H9 (cell line): ENCODE data around the gene ARL4C. TPM values are rescaled to one million over a fixed set of nuclear protein-coding genes. Genes with fewer than 3 reads are reported as not detected.

Experiments used
- DNase-seq: peaks from one replicate; pipeline ENCODE4 v3.0.0-alpha.2; 2017
- H2AFZ ChIP-seq: one replicate; pipeline ENCODE4 v1.6.1; 2013; ENCODE audit warnings: mild to moderate bottlenecking, low read length, control low read depth, moderate library complexity
- H2AK5ac ChIP-seq: 2 replicates; pipeline ENCODE4 v1.6.1; 2013; ENCODE audit warnings: low read length, control low read depth, mixed read lengths; ENCODE audit not compliant: insufficient read length
- H2BK120ac ChIP-seq: one replicate; pipeline ENCODE4 v1.6.1; 2013; ENCODE audit warnings: low read depth, mild to moderate bottlenecking, low read length, control low read depth, inconsistent platforms; ENCODE audit not compliant: poor library complexity, severe bottlenecking
- H2BK12ac ChIP-seq: 2 replicates; pipeline ENCODE4 v1.6.1; 2013; ENCODE audit warnings: low read length, control low read depth, mixed read lengths, low read depth; ENCODE audit not compliant: insufficient read length
- H2BK15ac ChIP-seq: 2 replicates; pipeline ENCODE4 v1.6.1; 2013; ENCODE audit warnings: low read depth, low read length, control low read depth
- H2BK20ac ChIP-seq: one replicate; pipeline ENCODE4 v1.6.1; 2013; ENCODE audit warnings: low read depth, mild to moderate bottlenecking, low read length, control low read depth, inconsistent platforms; ENCODE audit not compliant: poor library complexity, severe bottlenecking
- H2BK5ac ChIP-seq: 2 replicates; pipeline ENCODE4 v1.6.1; 2013; ENCODE audit warnings: low read length, control low read depth, mixed read lengths; ENCODE audit not compliant: insufficient read length
- H3K14ac ChIP-seq: 2 replicates; pipeline ENCODE4 v1.6.1; 2013; ENCODE audit warnings: low read length, control low read depth; ENCODE audit not compliant: insufficient read depth
- H3K18ac ChIP-seq: 2 replicates; pipeline ENCODE4 v1.6.1; 2013; ENCODE audit warnings: low read depth, mild to moderate bottlenecking, mixed read lengths, low read length, control low read depth; ENCODE audit not compliant: insufficient read length
- H3K23ac ChIP-seq: 2 replicates; pipeline ENCODE4 v1.6.1; 2013; ENCODE audit warnings: low read length, control low read depth, mixed read lengths, low read depth; ENCODE audit not compliant: insufficient read length
- H3K23me2 ChIP-seq: 2 replicates; pipeline ENCODE4 v1.6.1; 2013; ENCODE audit warnings: low read depth, mild to moderate bottlenecking, mixed read lengths, low read length, control low read depth; ENCODE audit not compliant: insufficient read length, poor library complexity, severe bottlenecking
- H3K27ac ChIP-seq: 2 replicates; pipeline ENCODE4 v1.5.1; 2013; ENCODE audit warnings: low read length, control low read depth, mixed read lengths, low read depth; ENCODE audit not compliant: insufficient read length
- H3K27me3 ChIP-seq: 2 replicates; pipeline ENCODE4 v1.6.1; 2013; ENCODE audit warnings: low read length, control low read depth, inconsistent platforms; ENCODE audit not compliant: insufficient read depth
- H3K4ac ChIP-seq: 2 replicates; pipeline ENCODE4 v1.6.1; 2013; ENCODE audit warnings: low read depth, mild to moderate bottlenecking, control low read depth, inconsistent platforms, low read length, moderate library complexity
- H3K4me1 ChIP-seq: 2 replicates; pipeline ENCODE4 v1.6.1; 2013; ENCODE audit warnings: low read length, control low read depth, inconsistent platforms; ENCODE audit not compliant: insufficient read depth
- H3K4me2 ChIP-seq: 2 replicates; pipeline ENCODE4 v1.6.1; 2013; ENCODE audit warnings: low read length, control low read depth, mixed read lengths; ENCODE audit not compliant: insufficient read length, insufficient read depth
- H3K56ac ChIP-seq: 2 replicates; pipeline ENCODE4 v1.6.1; 2013; ENCODE audit warnings: low read depth, mild to moderate bottlenecking, mixed read lengths, low read length, control low read depth; ENCODE audit not compliant: insufficient read length
- H3K79me1 ChIP-seq: 2 replicates; pipeline ENCODE4 v1.6.1; 2013; ENCODE audit warnings: low read depth, mild to moderate bottlenecking, moderate library complexity, low read length, control low read depth, inconsistent platforms; ENCODE audit not compliant: insufficient read depth, poor library complexity, severe bottlenecking
- H3K79me2 ChIP-seq: 2 replicates; pipeline ENCODE4 v1.6.1; 2013; ENCODE audit warnings: low read length, control low read depth, inconsistent platforms; ENCODE audit not compliant: insufficient read depth
- H3K9ac ChIP-seq: 2 replicates; pipeline ENCODE4 v1.6.1; 2013; ENCODE audit warnings: low read length, control low read depth, mixed read lengths; ENCODE audit not compliant: insufficient read length; ENCODE audit errors: extremely low read depth
- H3K9me3 ChIP-seq: one replicate; pipeline ENCODE4 v1.6.1; 2013; ENCODE audit warnings: low read depth, low read length, inconsistent platforms; ENCODE audit not compliant: control insufficient read depth
- H3T11ph ChIP-seq: one replicate; pipeline ENCODE4 v1.6.1; 2013; ENCODE audit warnings: mild to moderate bottlenecking, low read length, control low read depth, inconsistent platforms
- H4K20me1 ChIP-seq: one replicate; pipeline ENCODE4 v1.6.1; 2013; ENCODE audit not compliant: control insufficient read depth, insufficient read length, insufficient read depth
- H4K5ac ChIP-seq: 2 replicates; pipeline ENCODE4 v1.6.1; 2013; ENCODE audit warnings: low read depth, mild to moderate bottlenecking, mixed read lengths, low read length, control low read depth; ENCODE audit not compliant: insufficient read length
- H4K8ac ChIP-seq: replicated peaks from 2 replicates; pipeline ENCODE4 v1.6.1; 2013; ENCODE audit warnings: low read length, control low read depth, mixed read lengths, low read depth; ENCODE audit not compliant: insufficient read length
- H4K91ac ChIP-seq: 2 replicates; pipeline ENCODE4 v1.6.1; 2013; ENCODE audit warnings: low read depth, mild to moderate bottlenecking, moderate library complexity, mixed read lengths, low read length, control low read depth; ENCODE audit not compliant: insufficient read length
- H3K27ac Mint-ChIP-seq, 3 experiments: 2 replicates in 2 of 3; 3 replicates in 1 of 3; pipeline ENCODE4 v1.8.0; 2020 to 2021; ENCODE audit warnings: mixed read lengths in 3 of 3, mild to moderate bottlenecking in 1 of 3, moderate library complexity in 1 of 3
- H3K27me3 Mint-ChIP-seq: 2 replicates; pipeline ENCODE4 v1.8.0; 2021; ENCODE audit warnings: low read depth, mild to moderate bottlenecking, moderate library complexity, mixed read lengths
- H3K36me3 Mint-ChIP-seq, 3 experiments: 2 replicates in 2 of 3; 3 replicates in 1 of 3; pipeline ENCODE4 v1.8.0; 2020 to 2021; ENCODE audit warnings: low read depth in 3 of 3, mixed read lengths in 3 of 3; ENCODE audit not compliant: insufficient read depth in 1 of 3
- H3K4me1 Mint-ChIP-seq, 2 experiments: 2 replicates each; pipeline ENCODE4 v1.8.0; 2020; ENCODE audit warnings: mixed read lengths in 2 of 2
- H3K4me3 Mint-ChIP-seq, 2 experiments: 2 replicates in 1 of 2; 3 replicates in 1 of 2; pipeline ENCODE4 v1.8.0; 2020 to 2021; ENCODE audit warnings: mild to moderate bottlenecking in 2 of 2, mixed read lengths in 2 of 2, moderate library complexity in 1 of 2
- H3K9me3 Mint-ChIP-seq, 2 experiments: 2 replicates in 1 of 2; 3 replicates in 1 of 2; pipeline ENCODE4 v1.8.0; 2020; ENCODE audit warnings: mild to moderate bottlenecking in 2 of 2, mixed read lengths in 2 of 2, moderate library complexity in 1 of 2
- WGBS: extraction: QIAGEN DNeasy Blood & Tissue Kit; methylation state at CpG from one replicate; pipeline ENCODE4 v1.1.7; 2013; ENCODE audit warnings: missing lambda C conversion rate, low lambda C conversion rate, mixed read lengths; ENCODE audit not compliant: insufficient read length; ENCODE audit errors: extremely low coverage; 5-methylcytosine and 5-hydroxymethylcytosine counted together
- total RNA-seq: library from RNA; stranded (reverse); gene quantifications from 2 replicates; pipeline ENCODE4 v1.2.1, GENCODE V29; 2021
- TF ChIP-seq, protein P1 (sequence below): fragments of 200-600 bp; sonication (generic); conservative IDR thresholded peaks from 3 replicates; pipeline ENCODE4 v1.8.0; 2021; ENCODE audit warnings: antibody characterized with exemption, mild to moderate bottlenecking

The ARL4C gene
- total RNA-seq, 1 experiment from 2014 or later, result 12.0 TPM

- Mint-ChIP-seq H3K27me3 (peaks cover 10% of the 10 kb centered on the region), H3K9me3 (peaks cover 2 to 4% of the 10 kb centered on the region in 2 experiments; a peak in 3 of 5 replicates), H3K27ac (no peak overlapping the region), H3K4me3 (no peak overlapping the region), H3K4me1 (peaks cover 60 to 65% of the 10 kb centered on the region in 2 experiments), H3K36me3 (peaks cover 0 to 2% (median 2%) of the 10 kb centered on the region in 3 experiments; a peak in 3 of 7 replicates)
- H4K5ac ChIP-seq, result no peak overlapping the region
- H2AFZ ChIP-seq, result no peak overlapping the region
- H3K9ac ChIP-seq, result no peak overlapping the region
- no peak overlapping the region for H4K91ac ChIP-seq
- no peaks in the 10 kb centered on the region for H4K20me1 ChIP-seq
- WGBS, result no CpG with 5 or more reads among the region's 4 CpGs
- no peaks in the 10 kb centered on the region for H3K23me2 ChIP-seq
- no peak overlapping the region for H2BK15ac ChIP-seq
- H3K18ac ChIP-seq, result no peak overlapping the region
- no peak overlapping the region for H2BK20ac ChIP-seq
- no peak overlapping the region for H3K14ac ChIP-seq
- no peak for DNase-seq
- H2BK120ac ChIP-seq, result no peak overlapping the region
- no peak overlapping the region for H3K4me2 ChIP-seq
- H3K56ac ChIP-seq, result no peak overlapping the region
- peaks cover 6% of the 10 kb centered on the region; the same call in 1 of the 2 replicates for H3K4me1 ChIP-seq
- H2AK5ac ChIP-seq, result no peak overlapping the region
- H4K8ac ChIP-seq, result no peak overlapping the region
- H3K79me2 ChIP-seq, result no peaks in the 10 kb centered on the region; the same call in 1 of the 2 replicates
- no peak overlapping the region for H3K23ac ChIP-seq
- no peaks in the 10 kb centered on the region; the same call in 1 of the 2 replicates for H3K27me3 ChIP-seq
- H3K9me3 ChIP-seq, result no peaks in the 10 kb centered on the region
- no peaks in the 10 kb centered on the region for H3K79me1 ChIP-seq
- H3T11ph ChIP-seq, result no peak overlapping the region
- TF ChIP-seq, protein P1, sequence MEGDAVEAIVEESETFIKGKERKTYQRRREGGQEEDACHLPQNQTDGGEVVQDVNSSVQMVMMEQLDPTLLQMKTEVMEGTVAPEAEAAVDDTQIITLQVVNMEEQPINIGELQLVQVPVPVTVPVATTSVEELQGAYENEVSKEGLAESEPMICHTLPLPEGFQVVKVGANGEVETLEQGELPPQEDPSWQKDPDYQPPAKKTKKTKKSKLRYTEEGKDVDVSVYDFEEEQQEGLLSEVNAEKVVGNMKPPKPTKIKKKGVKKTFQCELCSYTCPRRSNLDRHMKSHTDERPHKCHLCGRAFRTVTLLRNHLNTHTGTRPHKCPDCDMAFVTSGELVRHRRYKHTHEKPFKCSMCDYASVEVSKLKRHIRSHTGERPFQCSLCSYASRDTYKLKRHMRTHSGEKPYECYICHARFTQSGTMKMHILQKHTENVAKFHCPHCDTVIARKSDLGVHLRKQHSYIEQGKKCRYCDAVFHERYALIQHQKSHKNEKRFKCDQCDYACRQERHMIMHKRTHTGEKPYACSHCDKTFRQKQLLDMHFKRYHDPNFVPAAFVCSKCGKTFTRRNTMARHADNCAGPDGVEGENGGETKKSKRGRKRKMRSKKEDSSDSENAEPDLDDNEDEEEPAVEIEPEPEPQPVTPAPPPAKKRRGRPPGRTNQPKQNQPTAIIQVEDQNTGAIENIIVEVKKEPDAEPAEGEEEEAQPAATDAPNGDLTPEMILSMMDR, result no peak
- no peak overlapping the region for H3K4ac ChIP-seq
- no peak overlapping the region for H2BK12ac ChIP-seq
- no peak overlapping the region for H2BK5ac ChIP-seq
- H3K27ac ChIP-seq, result no peak overlapping the region
Observed at GRCh38 chr2:234451852-234452625, 44.8 kb downstream of the ARL4C start.
